HG03159 (cell line): ENCODE measurements around the gene OR2AP1.
"Not testable (repeated sequence)": the region's sequence is repeated elsewhere in the genome, so short reads cannot be mapped to it uniquely, and the experiment has no call there.

Experiments
- ATAC-seq: cut with Tn5 transposase; IDR thresholded peaks from one replicate; pipeline ENCODE4 v1.9.1; 2021; ENCODE audit warnings: mild to moderate bottlenecking, moderate library complexity; ENCODE audit not compliant: unreplicated experiment

Gene OR2AP1

GRCh38 chr12:55572168-55572567, at the start of gene OR2AP1:
OR2AP1 (plus strand) TSS chr12:55572468; CDS start chr12:55574415, 1,947 bp downstream.
- no peak for ATAC-seq

GRCh38 chr12:55548235-55548634, 24.0 kb upstream of the OR2AP1 start:
- ATAC-seq, result not testable (repeated sequence)

GRCh38 chr12:55548756-55549155, 23.5 kb upstream of the OR2AP1 start:
- ATAC-seq, result no peak

DNA sequence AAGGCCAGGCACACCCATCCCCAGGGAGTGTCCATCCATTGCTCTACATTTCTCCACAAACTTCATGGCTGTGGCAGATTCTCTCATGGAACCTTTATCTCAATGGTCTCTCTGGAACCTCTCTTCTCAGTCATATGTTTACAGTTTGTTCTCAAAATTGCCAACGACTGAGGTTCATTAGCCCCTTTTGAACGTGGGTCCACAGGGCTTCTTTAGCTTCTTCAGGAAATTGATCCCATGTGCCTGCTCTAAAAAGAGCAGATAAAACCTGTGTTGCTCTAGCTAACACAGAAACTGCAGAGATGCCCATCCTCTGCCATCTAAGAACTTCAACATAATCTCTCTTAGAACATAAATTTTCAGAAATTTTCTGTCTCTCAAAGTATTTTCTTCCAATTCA, 23.0 kb upstream of the OR2AP1 start, which contains the start of gene OR6C4:
Gene OR6C4 (plus strand): TSS at position 301 of the 400 bp plus-strand sequence. CDS start 1,625 bp downstream, outside the sequence.
- no peak for ATAC-seq

DNA sequence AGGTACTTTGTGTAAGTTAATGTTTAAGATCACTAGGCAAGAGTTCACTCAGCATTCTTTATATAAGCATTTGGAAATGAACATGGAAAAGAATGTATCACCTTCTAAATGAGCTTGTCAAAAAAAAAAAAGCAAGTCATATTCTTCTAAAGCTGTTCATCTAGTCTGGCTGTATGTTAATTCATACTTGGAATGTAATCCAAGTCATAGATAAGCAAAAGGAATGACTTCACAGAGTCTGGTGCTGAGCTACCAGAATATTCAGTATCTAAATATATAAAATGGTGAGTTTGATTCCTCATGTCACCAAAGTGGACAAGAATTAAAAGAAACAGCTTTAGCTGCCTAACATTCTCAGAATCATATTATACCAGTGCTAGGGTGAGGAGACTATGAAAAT, 18.0 kb upstream of the OR2AP1 start:
- no peak for ATAC-seq

- not testable (repeated sequence) for ATAC-seq
Observed at GRCh38 chr12:55570060-55570459, 2.2 kb upstream of the OR2AP1 start.

DNA sequence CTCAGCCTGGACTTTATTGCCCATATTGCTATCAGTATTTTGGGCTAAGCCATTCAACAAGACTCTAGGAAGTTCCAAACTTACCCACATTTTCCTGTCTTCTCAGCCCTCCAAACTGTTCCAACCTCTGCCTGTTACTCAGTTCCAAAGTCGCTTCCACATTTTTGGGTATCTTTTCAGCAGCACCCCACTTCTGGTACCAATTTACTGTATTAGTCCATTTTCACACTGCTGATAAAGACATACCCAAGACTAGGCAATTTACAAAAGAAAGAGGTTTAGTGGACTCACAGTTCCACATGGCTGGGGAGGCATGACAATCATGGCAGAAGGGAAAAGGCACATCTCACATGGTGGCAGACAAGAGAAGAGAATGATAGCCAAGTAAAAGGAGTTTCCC, 1.6 kb upstream of the OR2AP1 start:
- not testable (repeated sequence) for ATAC-seq

- no peak for ATAC-seq
Observed at GRCh38 chr12:55582066-55582465, 9.8 kb downstream of the OR2AP1 start.

DNA sequence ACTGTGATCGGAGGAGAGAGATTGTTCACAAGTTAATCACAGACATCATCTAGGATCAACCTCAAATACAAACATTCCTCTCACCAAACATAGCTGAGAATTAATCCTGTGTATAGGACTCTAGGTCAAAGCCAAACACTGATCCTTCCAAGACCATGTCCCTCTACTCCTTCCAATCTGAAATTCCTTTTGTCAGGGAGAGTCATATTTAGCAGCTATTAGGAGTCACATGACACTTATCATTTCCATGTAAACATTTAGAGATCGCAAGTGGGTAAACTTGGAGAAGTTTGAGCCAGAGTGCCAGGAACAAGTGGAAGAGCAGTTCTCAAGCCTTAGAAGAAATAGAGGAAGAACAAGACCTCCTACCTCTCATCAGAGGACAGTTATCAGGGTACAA, 13.5 kb downstream of the OR2AP1 start:
- ATAC-seq, result no peak

GRCh38 chr12:55590152-55590551, 17.9 kb downstream of the OR2AP1 start:
- ATAC-seq, result not testable (repeated sequence)

GRCh38 chr12:55607821-55608594, 35.7 kb downstream of the OR2AP1 start:
- no peak for ATAC-seq

GRCh38 chr12:55610598-55610997, 38.3 kb downstream of the OR2AP1 start:
- ATAC-seq, result no peak

- no peak for ATAC-seq
Observed at GRCh38 chr12:55612646-55613045, 40.4 kb downstream of the OR2AP1 start.

GRCh38 chr12:55614764-55615163, 42.5 kb downstream of the OR2AP1 start:
- no peak for ATAC-seq

DNA sequence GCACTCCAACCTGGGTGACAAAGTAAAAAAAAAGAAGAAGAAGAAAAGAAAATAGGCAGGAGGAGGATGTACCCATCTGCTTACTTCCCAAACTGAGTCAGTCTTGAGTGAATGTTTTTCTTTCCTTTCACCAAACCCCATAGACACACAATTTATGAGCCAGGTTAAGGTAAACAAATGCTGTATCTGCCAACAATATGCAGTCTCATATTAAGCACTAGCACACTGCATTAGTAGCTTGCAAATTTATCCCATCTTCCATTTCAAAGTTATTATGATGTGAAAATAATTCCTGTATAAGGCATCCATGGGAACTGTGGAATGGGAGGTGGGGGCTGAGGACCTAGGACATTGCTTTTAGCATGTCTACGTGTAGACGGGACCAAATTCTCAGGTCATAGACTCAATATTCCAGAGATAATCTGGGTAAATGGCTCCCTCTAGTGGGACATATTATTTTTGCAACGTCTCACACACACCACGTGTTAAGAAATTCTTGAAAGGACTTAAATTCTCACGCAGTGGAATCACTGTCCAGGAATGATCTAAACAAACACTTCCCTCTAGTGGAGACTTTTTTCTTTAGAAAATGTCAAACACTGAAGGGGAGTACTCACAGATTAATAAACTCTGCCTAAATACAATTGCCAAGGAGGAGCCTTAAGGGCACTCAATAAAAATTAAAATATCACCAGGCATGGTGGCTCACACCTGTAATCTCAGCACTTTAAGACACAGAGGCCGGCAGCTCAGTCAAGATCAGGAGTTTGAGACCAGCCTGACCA, 47.3 kb downstream of the OR2AP1 start:
- peak; percentile 89 for ATAC-seq

DNA sequence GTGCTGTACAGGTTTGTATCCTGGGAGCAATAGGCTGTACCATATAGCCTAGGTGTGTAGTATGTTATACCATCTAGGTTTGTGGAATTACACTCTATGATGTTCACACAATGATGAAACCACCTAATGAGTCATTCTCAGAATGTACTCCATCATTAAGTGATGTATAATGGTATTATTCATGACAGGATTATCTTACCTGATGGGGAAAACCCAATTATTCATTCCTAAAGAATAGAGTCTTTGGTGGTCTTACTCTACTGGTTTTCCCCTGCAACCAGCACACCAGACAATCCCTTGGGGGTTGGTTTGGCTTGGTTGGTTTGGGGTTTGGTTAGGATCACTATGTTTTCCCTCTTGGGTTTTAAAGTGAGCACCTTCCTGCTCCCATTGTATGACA, 51.8 kb downstream of the OR2AP1 start:
- peak; percentile 42 for ATAC-seq
